B cell (primary cell): ENCODE measurements around the gene TFDP1. TPM values are rescaled to one million over a fixed set of nuclear protein-coding genes. Genes with fewer than 3 reads are reported as not detected.

ENCODE experiments used
- ATAC-seq: fragments of 200-7000 bp; cut with Tn5 transposase; one replicate; pipeline ENCODE4 v1.10.0; 2021; ENCODE audit warnings: low read depth, mild to moderate bottlenecking, moderate number of reproducible peaks, moderate library complexity
- CTCF ChIA-PET: fragments of 350-600 bp; sonication (Branson Sonifier 250); formaldehyde crosslinking; loops from one replicate; lab custom pipeline; 2021; ENCODE audit warnings: antibody characterized with exemption, inconsistent platforms; lab: Charles Lee
- POLR2A ChIA-PET: fragments of 350-600 bp; sonication (Branson Sonifier 250); formaldehyde crosslinking; loops from one replicate; lab custom pipeline; 2021; ENCODE audit warnings: antibody characterized with exemption; lab: Charles Lee
- DNase-seq: peaks from one replicate; pipeline ENCODE4 v3.0.0; 2013
- H2AFZ ChIP-seq: 2 replicates; pipeline ENCODE4 v1.6.1; 2012; ENCODE audit warnings: mild to moderate bottlenecking, low read depth, low read length; ENCODE audit not compliant: insufficient read depth, poor library complexity, severe bottlenecking
- H3K27ac ChIP-seq, 2 donors: 1 replicate in 1 of 2; 2 replicates in 1 of 2; pipeline ENCODE4 v1.5.1; 2012 to 2013; ENCODE audit warnings: low read length in 2 of 2, mild to moderate bottlenecking in 2 of 2, moderate library complexity in 1 of 2
- H3K27me3 ChIP-seq, 4 experiments: fragments of 200-600 bp in 1 of 4; sonication (generic) in 1 of 4; replicated peaks in 1 of 4; 1 replicate in 2 of 4; 2 replicates in 2 of 4; pipeline versions ENCODE4 v1.6.1 to v1.7.0; 2013 to 2016; ENCODE audit warnings: low read length in 3 of 4, mild to moderate bottlenecking in 2 of 4, mixed read lengths in 1 of 4, moderate library complexity in 1 of 4; ENCODE audit not compliant: insufficient read depth in 4 of 4, control insufficient read depth in 3 of 4; ENCODE audit errors: control extremely low read depth in 1 of 4
- H3K36me3 ChIP-seq, 2 experiments: replicated peaks in 1 of 2; 1 replicate in 1 of 2; 2 replicates in 1 of 2; pipeline versions ENCODE4 v1.6.1 to v1.7.1; 2013; ENCODE audit warnings: low read length in 1 of 2; ENCODE audit not compliant: insufficient read depth in 2 of 2, control insufficient read depth in 1 of 2; ENCODE audit errors: control extremely low read depth in 1 of 2, extremely low read depth in 1 of 2
- H3K4me1 ChIP-seq, 2 donors: fragments of 200-600 bp in 1 of 2; sonication (generic) in 1 of 2; 1 replicate in 1 of 2; 2 replicates in 1 of 2; pipeline versions ENCODE4 v1.5.1 to v1.6.1; 2013 to 2017; ENCODE audit warnings: low read length in 2 of 2; ENCODE audit not compliant: control insufficient read depth in 2 of 2, insufficient read depth in 2 of 2
- H3K4me2 ChIP-seq: replicated peaks from 2 replicates; pipeline ENCODE3; 2012; ENCODE audit warnings: mild to moderate bottlenecking, low read depth, low read length; ENCODE audit not compliant: poor library complexity, severe bottlenecking
- H3K4me3 ChIP-seq, 5 experiments: fragments of 200-600 bp in 1 of 5; sonication (generic) in 1 of 5; 1 replicate in 3 of 5; 2 replicates in 2 of 5; pipeline versions ENCODE4 v1.5.1 to v1.7.0; 2011 to 2016; ENCODE audit warnings: low read length in 4 of 5, mild to moderate bottlenecking in 4 of 5, low read depth in 2 of 5, control low read depth in 1 of 5, moderate library complexity in 1 of 5; ENCODE audit not compliant: insufficient read depth in 1 of 5; ENCODE audit errors: control extremely low read depth in 1 of 5, extremely low read depth in 1 of 5
- H3K79me2 ChIP-seq: fragments of 200-600 bp; sonication (generic); one replicate; pipeline ENCODE4 v1.6.0; 2016; ENCODE audit warnings: low read length; ENCODE audit not compliant: control insufficient read depth, insufficient read depth
- H3K9ac ChIP-seq: fragments of 200-600 bp; sonication (generic); 2 replicates; pipeline ENCODE4 v1.6.1; 2017; ENCODE audit warnings: mild to moderate bottlenecking, low read length, moderate library complexity
- H3K9me3 ChIP-seq, 3 donors: one replicate each; pipeline versions ENCODE4 v1.6.1 to v1.7.1; 2013; ENCODE audit warnings: low read length in 2 of 3; ENCODE audit not compliant: control insufficient read depth in 2 of 3, insufficient read depth in 1 of 3; ENCODE audit errors: control extremely low read depth in 1 of 3
- H4K20me1 ChIP-seq: 2 replicates; pipeline ENCODE4 v1.6.0; 2012; ENCODE audit warnings: mild to moderate bottlenecking, low read length; ENCODE audit not compliant: insufficient read depth, control insufficient read depth, poor library complexity, severe bottlenecking
- H3K27ac Mint-ChIP-seq: one replicate; pipeline ENCODE4 v1.8.0; 2021; ENCODE audit warnings: mixed read lengths
- H3K27me3 Mint-ChIP-seq: one replicate; pipeline ENCODE4 v1.8.0; 2021; ENCODE audit warnings: mixed read lengths
- H3K4me1 Mint-ChIP-seq: one replicate; pipeline ENCODE4 v1.8.0; 2021; ENCODE audit warnings: mixed read lengths
- H3K4me3 Mint-ChIP-seq: one replicate; pipeline ENCODE4 v1.8.0; 2021; ENCODE audit warnings: mixed read lengths
- H3K9me3 Mint-ChIP-seq: one replicate; pipeline ENCODE4 v1.8.0; 2022; ENCODE audit warnings: mixed read lengths; ENCODE audit not compliant: insufficient read depth
- CTCF ChIP-seq: fragments of 200-600 bp; IDR thresholded peaks from one replicate; pipeline ENCODE4 v1.8.0; 2022; ENCODE audit warnings: antibody characterized with exemption, mild to moderate bottlenecking
- EZH2 ChIP-seq: IDR thresholded peaks from 2 replicates; pipeline ENCODE4 v1.6.1; 2012; ENCODE audit warnings: borderline replicate concordance, low read depth, mild to moderate bottlenecking, moderate library complexity, low read length; ENCODE audit not compliant: insufficient read depth, poor library complexity, severe bottlenecking
- WGBS: methylation state at CpG from one replicate; pipeline ENCODE4 v1.1.5; 2013; ENCODE audit warnings: missing lambda C conversion rate; ENCODE audit not compliant: insufficient coverage; 5-methylcytosine and 5-hydroxymethylcytosine counted together
- intact Hi-C: fragments of 100-400 bp; cut with micrococcal nuclease; formaldehyde crosslinking; loops from one replicate; pipeline ENCODE4 v1.10.0; 2022
- polyA plus RNA-seq: library from polyadenylated mRNA; depleted of rRNA; stranded (reverse); fragments of >200 nt; gene quantifications from 2 replicates; pipeline ENCODE4 v1.2.3, GENCODE V29; 2012
- total RNA-seq, 2 donors: library from RNA; stranded (reverse); fragments of 120-200 nt in 1 of 2; gene quantifications; 1 replicate in 1 of 2; 2 replicates in 1 of 2; pipeline versions ENCODE4 v1.2.3 to v1.2.4, GENCODE V29; 2013 to 2022

The TFDP1 gene
- total and polyA plus RNA-seq, 2 donors (not counting 1 experiment from before 2014, with no cell fraction given), result 19.1 to 31.1 TPM

- DNase-seq (no peak), ATAC-seq (no peak)
- Histone ChIP-seq H2AFZ (no peak overlapping the region), H3K9ac (no peak overlapping the region), H4K20me1 (peaks cover 23% of the 10 kb centered on the region), H3K36me3 (peaks cover 0 to 24% of the 10 kb centered on the region in 2 experiments), H3K4me3 (no peak overlapping the region), H3K4me1 (no peaks in the 10 kb centered on the region), H3K79me2 (peaks cover 44% of the 10 kb centered on the region), H3K27me3 (no peaks in the 10 kb centered on the region), H3K9me3 (no peaks in the 10 kb centered on the region), H3K4me2 (no peak overlapping the region), H3K27ac (no peak overlapping the region)
- Mint-ChIP-seq H3K9me3 (no peaks in the 10 kb centered on the region), H3K4me1 (peaks cover 2% of the 10 kb centered on the region), H3K27ac (no peak overlapping the region), H3K27me3 (no peaks in the 10 kb centered on the region), H3K4me3 (no peak overlapping the region)
- intact Hi-C loops, result no loop called here
- WGBS, result 98% methylated on average over 31 of the region's 32 CpGs
- CTCF ChIA-PET, result no interaction called here
- no peak for TF ChIP-seq CTCF
- TF ChIP-seq EZH2, result no peak
- POLR2A ChIA-PET, result no interaction called here
These were observed 36.3 kb upstream of the TFDP1 start for GRCh38 chr13:113548171-113548641.

GRCh38 chr13:113548778-113549621 lies 35.6 kb upstream of the TFDP1 start:
- Histone ChIP-seq H3K4me3 (no peak overlapping the region), H3K4me1 (no peaks in the 10 kb centered on the region), H3K36me3 (peaks cover 0 to 24% of the 10 kb centered on the region in 2 experiments), H3K9me3 (no peaks in the 10 kb centered on the region), H3K27me3 (no peaks in the 10 kb centered on the region), H3K79me2 (peaks cover 38% of the 10 kb centered on the region), H2AFZ (no peak overlapping the region), H3K9ac (no peak overlapping the region), H3K27ac (no peak overlapping the region), H3K4me2 (no peak overlapping the region), H4K20me1 (peaks cover 23% of the 10 kb centered on the region)
- ATAC-seq, result no peak
- no peak overlapping the region for H3K27ac Mint-ChIP-seq
- intact Hi-C loops, result no loop called here
- H3K27me3 Mint-ChIP-seq, result no peaks in the 10 kb centered on the region
- no peak for DNase-seq
- no peak overlapping the region for H3K4me3 Mint-ChIP-seq
- 96% methylated on average over 24 of the region's 25 CpGs for WGBS
- CTCF ChIA-PET, result no interaction called here
- POLR2A ChIA-PET, result no interaction called here
- no peak for TF ChIP-seq CTCF
- TF ChIP-seq EZH2, result no peak
- peaks cover 2% of the 10 kb centered on the region for H3K4me1 Mint-ChIP-seq
- no peaks in the 10 kb centered on the region for H3K9me3 Mint-ChIP-seq
